ENCODE measurements around the gene SRGAP3.

Gene SRGAP3

DNA sequence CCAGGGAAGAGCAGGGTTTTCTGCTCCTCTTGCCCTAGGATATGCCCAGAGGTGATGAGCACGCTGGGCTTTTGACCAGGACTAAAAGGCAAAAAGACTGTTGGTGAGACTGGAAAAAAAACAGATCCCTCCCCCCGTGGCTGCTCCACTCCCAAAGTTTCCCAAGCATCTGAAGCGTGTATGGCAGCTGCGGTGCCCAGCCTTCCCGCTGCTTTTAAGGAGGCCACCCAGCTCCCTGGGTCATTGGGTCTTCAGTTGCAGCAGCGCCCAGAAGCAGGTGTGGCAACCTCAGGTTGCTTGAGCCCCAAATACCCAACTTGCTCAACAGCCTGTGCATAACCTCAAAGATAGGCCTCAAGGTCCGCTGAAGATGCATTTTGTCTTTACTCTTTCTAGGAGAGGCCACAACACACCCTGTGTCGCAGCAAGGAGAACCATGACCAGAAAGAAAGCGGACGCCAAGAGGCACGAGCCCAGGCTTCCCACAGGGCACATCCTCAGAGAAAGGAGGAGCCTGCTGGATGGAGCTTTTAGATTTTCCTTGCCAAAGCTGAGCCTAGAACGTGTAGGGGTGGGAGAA, 2.0 kb downstream of the SRGAP3 start:
- Histone ChIP-seq H3K4me3 (ENCODE audit: low read depth, low read length) (no peak overlapping the region), H3K36me3 (ENCODE audit: control insufficient read depth in 2 of 2, insufficient read depth in 1 of 2, low read length in 2 of 2) (no peaks in the 10 kb centered on the region), H3K27ac (ENCODE audit: extremely low read depth, low read depth, low read length) (no peak overlapping the region), H3K9me3 (ENCODE audit: control insufficient read depth, insufficient read depth, low read depth, low read length) (no peaks in the 10 kb centered on the region), H3K4me1 (ENCODE audit: control insufficient read depth, insufficient read depth, low read length) (peaks cover 6% of the 10 kb centered on the region; the same call in 1 of the 2 replicates)
- ChIA-PET POLR2A (no interaction called here), CTCF (interaction anchor here (0.6 to 0.9 kb wide), 3 partner anchors 259 to 492 kb away, joined by 3 to 4 read pairs (median 3); no protein-coding TSS in a partner anchor)
- TF ChIP-seq ZSCAN30 (tag by site-specific recombination; IDR thresholded peaks at IDR 0.05) (no peak), ZSCAN18 (tag by site-specific recombination; IDR thresholded peaks at IDR 0.05) (no peak), ZNF302 (tag by site-specific recombination; IDR thresholded peaks at IDR 0.05; ENCODE audit: low read depth) (no peak), ZNF626 (tag by site-specific recombination; IDR thresholded peaks at IDR 0.05) (no peak), GLI2 (tag by site-specific recombination; IDR thresholded peaks at IDR 0.05; ENCODE audit: borderline replicate concordance, low read depth) (no peak), ZNF292 (tag by site-specific recombination; IDR thresholded peaks at IDR 0.05; ENCODE audit: borderline replicate concordance, low read depth) (no peak), ZNF37A (tag by site-specific recombination; IDR thresholded peaks at IDR 0.05) (no peak), ZNF670 (tag by site-specific recombination; IDR thresholded peaks at IDR 0.05; ENCODE audit: low read depth) (no peak), RBAK (tag by site-specific recombination; IDR thresholded peaks at IDR 0.05) (no peak), ZBTB20 (tag by site-specific recombination; IDR thresholded peaks at IDR 0.05) (no peak), ZNF777 (tag by site-specific recombination; IDR thresholded peaks at IDR 0.05; ENCODE audit: borderline replicate concordance) (no peak), ZNF548 (tag by site-specific recombination; IDR thresholded peaks at IDR 0.05) (no peak), ZNF266 (tag by site-specific recombination; IDR thresholded peaks at IDR 0.05; ENCODE audit: low read depth) (no peak), ZBTB1 (tag by site-specific recombination; IDR thresholded peaks at IDR 0.05) (no peak), ZNF350 (tag by site-specific recombination; IDR thresholded peaks at IDR 0.05) (no peak), ZNF623 (tag by site-specific recombination; IDR thresholded peaks at IDR 0.05) (no peak), MZF1 (tag by site-specific recombination; IDR thresholded peaks at IDR 0.05; ENCODE audit: borderline replicate concordance) (no peak), ZNF211 (tag by site-specific recombination; IDR thresholded peaks at IDR 0.05; ENCODE audit: low read depth) (no peak)
- TF ChIP-seq, protein P1, sequence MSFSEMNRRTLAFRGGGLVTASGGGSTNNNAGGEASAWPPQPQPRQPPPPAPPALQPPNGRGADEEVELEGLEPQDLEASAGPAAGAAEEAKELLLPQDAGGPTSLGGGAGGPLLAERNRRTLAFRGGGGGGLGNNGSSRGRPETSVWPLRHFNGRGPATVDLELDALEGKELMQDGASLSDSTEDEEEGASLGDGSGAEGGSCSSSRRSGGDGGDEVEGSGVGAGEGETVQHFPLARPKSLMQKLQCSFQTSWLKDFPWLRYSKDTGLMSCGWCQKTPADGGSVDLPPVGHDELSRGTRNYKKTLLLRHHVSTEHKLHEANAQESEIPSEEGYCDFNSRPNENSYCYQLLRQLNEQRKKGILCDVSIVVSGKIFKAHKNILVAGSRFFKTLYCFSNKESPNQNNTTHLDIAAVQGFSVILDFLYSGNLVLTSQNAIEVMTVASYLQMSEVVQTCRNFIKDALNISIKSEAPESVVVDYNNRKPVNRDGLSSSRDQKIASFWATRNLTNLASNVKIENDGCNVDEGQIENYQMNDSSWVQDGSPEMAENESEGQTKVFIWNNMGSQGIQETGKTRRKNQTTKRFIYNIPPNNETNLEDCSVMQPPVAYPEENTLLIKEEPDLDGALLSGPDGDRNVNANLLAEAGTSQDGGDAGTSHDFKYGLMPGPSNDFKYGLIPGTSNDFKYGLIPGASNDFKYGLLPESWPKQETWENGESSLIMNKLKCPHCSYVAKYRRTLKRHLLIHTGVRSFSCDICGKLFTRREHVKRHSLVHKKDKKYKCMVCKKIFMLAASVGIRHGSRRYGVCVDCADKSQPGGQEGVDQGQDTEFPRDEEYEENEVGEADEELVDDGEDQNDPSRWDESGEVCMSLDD (tag by site-specific recombination; IDR thresholded peaks at IDR 0.05), result no peak

- Histone ChIP-seq H3K4me3 (ENCODE audit: low read depth, low read length) (no peak overlapping the region), H3K9me3 (ENCODE audit: control insufficient read depth, insufficient read depth, low read depth, low read length) (no peaks in the 10 kb centered on the region), H3K27ac (ENCODE audit: extremely low read depth, low read depth, low read length) (no peak overlapping the region), H3K36me3 (ENCODE audit: control insufficient read depth in 2 of 2, insufficient read depth in 1 of 2, low read length in 2 of 2) (no peaks in the 10 kb centered on the region), H3K4me1 (ENCODE audit: control insufficient read depth, insufficient read depth, low read length) (peaks cover 6% of the 10 kb centered on the region; the same call in 1 of the 2 replicates)
- POLR2A ChIA-PET, result no interaction called here
- TF ChIP-seq ZSCAN30 (tag by site-specific recombination; IDR thresholded peaks at IDR 0.05) (no peak), HOXD13 (CRISPR knock-in tag; IDR thresholded peaks at IDR 0.05; ENCODE audit: borderline replicate concordance) (no peak), ZNF548 (tag by site-specific recombination; IDR thresholded peaks at IDR 0.05) (no peak), ZNF202 (tag by site-specific recombination; IDR thresholded peaks at IDR 0.05; ENCODE audit: borderline replicate concordance) (no peak), ZNF274 (IDR thresholded peaks at IDR 0.05; ENCODE audit: low read length) (no peak), ZNF274 (tag by site-specific recombination; IDR thresholded peaks at IDR 0.05; ENCODE audit: borderline replicate concordance) (no peak), GLI2 (tag by site-specific recombination; IDR thresholded peaks at IDR 0.05; ENCODE audit: borderline replicate concordance, low read depth) (no peak)
- CTCF ChIA-PET, result no interaction called here
Measured at GRCh38 chr3:9246189-9246588, 3.3 kb downstream of the SRGAP3 start.
